Measurements from ENCODE around the gene TRNT1.

DNA sequence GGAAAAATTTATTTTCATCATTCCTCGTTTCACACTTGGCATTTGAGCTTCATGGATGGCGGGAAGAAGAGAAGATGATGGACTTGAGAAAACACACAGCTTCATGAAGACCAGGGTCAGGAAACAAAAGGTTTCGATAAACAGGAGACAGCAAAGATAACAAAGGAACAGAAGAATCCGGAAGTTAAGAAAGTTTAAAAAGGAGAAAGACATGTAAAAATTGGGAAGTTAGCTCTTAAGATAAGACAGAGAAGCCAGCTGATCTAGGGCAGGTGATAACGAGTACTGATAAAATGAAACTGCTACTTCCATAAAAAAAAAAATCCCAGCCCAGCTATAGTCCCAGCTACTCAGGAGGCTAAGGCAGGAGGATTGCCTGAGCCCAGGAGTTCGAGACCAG, 40.5 kb upstream of the TRNT1 start:
- TF ChIP-seq, protein P1, sequence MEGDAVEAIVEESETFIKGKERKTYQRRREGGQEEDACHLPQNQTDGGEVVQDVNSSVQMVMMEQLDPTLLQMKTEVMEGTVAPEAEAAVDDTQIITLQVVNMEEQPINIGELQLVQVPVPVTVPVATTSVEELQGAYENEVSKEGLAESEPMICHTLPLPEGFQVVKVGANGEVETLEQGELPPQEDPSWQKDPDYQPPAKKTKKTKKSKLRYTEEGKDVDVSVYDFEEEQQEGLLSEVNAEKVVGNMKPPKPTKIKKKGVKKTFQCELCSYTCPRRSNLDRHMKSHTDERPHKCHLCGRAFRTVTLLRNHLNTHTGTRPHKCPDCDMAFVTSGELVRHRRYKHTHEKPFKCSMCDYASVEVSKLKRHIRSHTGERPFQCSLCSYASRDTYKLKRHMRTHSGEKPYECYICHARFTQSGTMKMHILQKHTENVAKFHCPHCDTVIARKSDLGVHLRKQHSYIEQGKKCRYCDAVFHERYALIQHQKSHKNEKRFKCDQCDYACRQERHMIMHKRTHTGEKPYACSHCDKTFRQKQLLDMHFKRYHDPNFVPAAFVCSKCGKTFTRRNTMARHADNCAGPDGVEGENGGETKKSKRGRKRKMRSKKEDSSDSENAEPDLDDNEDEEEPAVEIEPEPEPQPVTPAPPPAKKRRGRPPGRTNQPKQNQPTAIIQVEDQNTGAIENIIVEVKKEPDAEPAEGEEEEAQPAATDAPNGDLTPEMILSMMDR (IDR thresholded peaks at IDR 0.05 in 2 of 3, conservative IDR thresholded peaks at IDR 0.05 in 1 of 3; ENCODE audit: borderline replicate concordance in 1 of 3, insufficient read depth in 1 of 3, low read depth in 2 of 3, low read length in 2 of 3), result no peak
- no peak for TF ChIP-seq POLR2A (IDR thresholded peaks at IDR 0.05; ENCODE audit: borderline replicate concordance, extremely low read depth, insufficient read depth, insufficient read length)
- no peak for TF ChIP-seq EGR1 (IDR thresholded peaks at IDR 0.05; ENCODE audit: low read depth)
- no peak for TF ChIP-seq EZH2 (IDR thresholded peaks at IDR 0.05)
- TF ChIP-seq POLR2AphosphoS5 (IDR thresholded peaks at IDR 0.05; ENCODE audit: low read depth, low read length), result no peak
- TF ChIP-seq, protein P2, sequence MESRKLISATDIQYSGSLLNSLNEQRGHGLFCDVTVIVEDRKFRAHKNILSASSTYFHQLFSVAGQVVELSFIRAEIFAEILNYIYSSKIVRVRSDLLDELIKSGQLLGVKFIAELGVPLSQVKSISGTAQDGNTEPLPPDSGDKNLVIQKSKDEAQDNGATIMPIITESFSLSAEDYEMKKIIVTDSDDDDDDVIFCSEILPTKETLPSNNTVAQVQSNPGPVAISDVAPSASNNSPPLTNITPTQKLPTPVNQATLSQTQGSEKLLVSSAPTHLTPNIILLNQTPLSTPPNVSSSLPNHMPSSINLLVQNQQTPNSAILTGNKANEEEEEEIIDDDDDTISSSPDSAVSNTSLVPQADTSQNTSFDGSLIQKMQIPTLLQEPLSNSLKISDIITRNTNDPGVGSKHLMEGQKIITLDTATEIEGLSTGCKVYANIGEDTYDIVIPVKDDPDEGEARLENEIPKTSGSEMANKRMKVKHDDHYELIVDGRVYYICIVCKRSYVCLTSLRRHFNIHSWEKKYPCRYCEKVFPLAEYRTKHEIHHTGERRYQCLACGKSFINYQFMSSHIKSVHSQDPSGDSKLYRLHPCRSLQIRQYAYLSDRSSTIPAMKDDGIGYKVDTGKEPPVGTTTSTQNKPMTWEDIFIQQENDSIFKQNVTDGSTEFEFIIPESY (IDR thresholded peaks at IDR 0.05; ENCODE audit: extremely low read depth, insufficient replicate concordance, low read length), result no peak
- no peak for TF ChIP-seq CEBPB (IDR thresholded peaks at IDR 0.05; ENCODE audit: low read depth)
- TF ChIP-seq YY1 (IDR thresholded peaks at IDR 0.05; ENCODE audit: extremely low read depth, insufficient replicate concordance, low read depth, low read length), result no peak
- no peak for TF ChIP-seq ZNF274 (IDR thresholded peaks at IDR 0.05; ENCODE audit: low read depth, low read length)
- TF ChIP-seq, protein P3, sequence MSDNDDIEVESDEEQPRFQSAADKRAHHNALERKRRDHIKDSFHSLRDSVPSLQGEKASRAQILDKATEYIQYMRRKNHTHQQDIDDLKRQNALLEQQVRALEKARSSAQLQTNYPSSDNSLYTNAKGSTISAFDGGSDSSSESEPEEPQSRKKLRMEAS (IDR thresholded peaks at IDR 0.05), result no peak
- no peak for TF ChIP-seq ZFX (IDR thresholded peaks at IDR 0.05)
- no peak for TF ChIP-seq EZH2phosphoT487 (IDR thresholded peaks at IDR 0.05; ENCODE audit: borderline replicate concordance)
